WI38 (cell line): ENCODE measurements around the gene SLC16A12.

Experiments
- H3K4me3 ChIP-seq: 2 replicates; pipeline ENCODE4 v1.5.1; 2011; ENCODE audit warnings: low read depth, mild to moderate bottlenecking, control low read depth, low read length
- CTCF ChIP-seq: IDR thresholded peaks from 2 replicates; pipeline ENCODE4 v1.5.1; 2012; ENCODE audit warnings: low read depth, mild to moderate bottlenecking, control low read depth, low read length

SLC16A12 gene

GRCh38 chr10:89478085-89478738 lies 57.2 kb downstream of the SLC16A12 start:
- no peak overlapping the region for H3K4me3 ChIP-seq
- TF ChIP-seq CTCF: no peak

GRCh38 chr10:89476150-89476549 lies 59.2 kb downstream of the SLC16A12 start:
- no peak overlapping the region for H3K4me3 ChIP-seq
- no peak for TF ChIP-seq CTCF

GRCh38 chr10:89475591-89475998 lies 59.8 kb downstream of the SLC16A12 start:
- no peak for TF ChIP-seq CTCF
- no peak overlapping the region for H3K4me3 ChIP-seq

- no peak for TF ChIP-seq CTCF
- H3K4me3 ChIP-seq: no peak overlapping the region
These were observed 60.3 kb downstream of the SLC16A12 start for GRCh38 chr10:89475125-89475524.

- no peak overlapping the region for H3K4me3 ChIP-seq
- TF ChIP-seq CTCF: no peak
These were observed 60.9 kb downstream of the SLC16A12 start for GRCh38 chr10:89474452-89474851.

- H3K4me3 ChIP-seq: no peak overlapping the region
- no peak for TF ChIP-seq CTCF
These were observed 64.1 kb downstream of the SLC16A12 start for GRCh38 chr10:89471110-89471809.

- H3K4me3 ChIP-seq: no peak overlapping the region
- TF ChIP-seq CTCF: no peak
These were observed 64.8 kb downstream of the SLC16A12 start for GRCh38 chr10:89470628-89471027.
